NK-92 (cell line): ENCODE results near the gene TNFSF10.
"Not testable (repeated sequence)": the region's sequence is repeated elsewhere in the genome, so short reads cannot be mapped to it uniquely, and the experiment has no call there.

Experiments used
- DNase-seq: peaks from one replicate; lab custom pipeline; 2025; ENCODE audit not compliant: unreplicated experiment; lab: John Stamatoyannopoulos, UW

The TNFSF10 gene

GRCh38 chr3:172522871-172523818, at the start of gene TNFSF10:
Gene TNFSF10 (minus strand): TSS chr3:172523430. CDS start chr3:172523384, 46 bp downstream.
- no peak for DNase-seq

- DNase-seq: no peak
Observed at GRCh38 chr3:172569128-172570008, 46.1 kb upstream of the TNFSF10 start.

GRCh38 chr3:172568701-172569100, 45.5 kb upstream of the TNFSF10 start:
- DNase-seq: no peak

GRCh38 chr3:172566785-172567184, 43.6 kb upstream of the TNFSF10 start:
- not testable (repeated sequence) for DNase-seq

- no peak for DNase-seq
Observed at GRCh38 chr3:172564499-172564898, 41.3 kb upstream of the TNFSF10 start.

- DNase-seq: no peak
Observed at GRCh38 chr3:172562871-172563865, 39.9 kb upstream of the TNFSF10 start.

- DNase-seq: no peak
Observed at GRCh38 chr3:172561897-172562640, 38.8 kb upstream of the TNFSF10 start.

- DNase-seq: no peak
Observed at GRCh38 chr3:172560586-172560985, 37.4 kb upstream of the TNFSF10 start.

GRCh38 chr3:172560026-172560425, 36.8 kb upstream of the TNFSF10 start:
- no peak for DNase-seq

GRCh38 chr3:172559020-172559419, 35.8 kb upstream of the TNFSF10 start:
- DNase-seq: no peak

- DNase-seq: no peak
Observed at GRCh38 chr3:172557515-172558220, 34.4 kb upstream of the TNFSF10 start.

- DNase-seq: no peak
Observed at GRCh38 chr3:172553526-172554252, 30.5 kb upstream of the TNFSF10 start.

- no peak for DNase-seq
Observed at GRCh38 chr3:172552607-172553006, 29.4 kb upstream of the TNFSF10 start.

GRCh38 chr3:172551874-172552273, 28.6 kb upstream of the TNFSF10 start:
- DNase-seq: no peak

GRCh38 chr3:172550347-172550943, 27.2 kb upstream of the TNFSF10 start:
- DNase-seq: no peak

GRCh38 chr3:172549144-172549543, 25.9 kb upstream of the TNFSF10 start:
- DNase-seq: no peak

- DNase-seq: no peak
Observed at GRCh38 chr3:172546628-172547214, 23.5 kb upstream of the TNFSF10 start.

- no peak for DNase-seq
Observed at GRCh38 chr3:172546105-172546504, 22.9 kb upstream of the TNFSF10 start.
